HG03575 (cell line): ENCODE data around the gene B4GALT6.

Experiments used
- ATAC-seq: cut with Tn5 transposase; IDR thresholded peaks from one replicate; pipeline ENCODE4 v1.9.1; 2021; ENCODE audit not compliant: unreplicated experiment, insufficient number of reproducible peaks, low FRiP score; ENCODE audit errors: extremely low read depth

B4GALT6 gene

GRCh38 chr18:31697351-31698298 is 13.2 kb upstream of the B4GALT6 start:
- ATAC-seq = no peak

GRCh38 chr18:31695989-31696388 is 11.6 kb upstream of the B4GALT6 start:
- ATAC-seq = no peak

GRCh38 chr18:31694297-31694696 is 9.9 kb upstream of the B4GALT6 start:
- no peak for ATAC-seq

GRCh38 chr18:31688606-31689005 is 4.2 kb upstream of the B4GALT6 start:
- no peak for ATAC-seq

- ATAC-seq = no peak
Observed at GRCh38 chr18:31686986-31687928, 2.9 kb upstream of the B4GALT6 start.

GRCh38 chr18:31686572-31686971 is 2.2 kb upstream of the B4GALT6 start:
- no peak for ATAC-seq

- ATAC-seq = no peak
Observed at GRCh38 chr18:31685097-31686082, 1.0 kb upstream of the B4GALT6 start.

- ATAC-seq = no peak
Observed at GRCh38 chr18:31683968-31684278, 458 bp downstream of the B4GALT6 start.

- ATAC-seq = no peak
Observed at GRCh38 chr18:31683106-31683505, 1.3 kb downstream of the B4GALT6 start.

GRCh38 chr18:31680831-31681568 is 3.4 kb downstream of the B4GALT6 start:
- peak; percentile 38 for ATAC-seq

GRCh38 chr18:31680433-31680811 is 4.0 kb downstream of the B4GALT6 start:
- no peak for ATAC-seq

GRCh38 chr18:31679791-31680432 is 4.5 kb downstream of the B4GALT6 start:
- ATAC-seq = no peak

- no peak for ATAC-seq
Observed at GRCh38 chr18:31679133-31679742, 5.1 kb downstream of the B4GALT6 start.

- no peak for ATAC-seq
Observed at GRCh38 chr18:31678425-31678824, 6.0 kb downstream of the B4GALT6 start.

GRCh38 chr18:31677592-31677991 is 6.8 kb downstream of the B4GALT6 start:
- no peak for ATAC-seq

GRCh38 chr18:31675404-31675803 is 9.0 kb downstream of the B4GALT6 start:
- ATAC-seq = no peak

- no peak for ATAC-seq
Observed at GRCh38 chr18:31672628-31673135, 11.7 kb downstream of the B4GALT6 start.
